ENCODE results near the gene KLHL2. TPM values are rescaled to one million over a fixed set of nuclear protein-coding genes. Genes with fewer than 3 reads are reported as not detected.

KLHL2 gene
- total RNA-seq, 4 donors from 2014 or later = 9.2 to 19.8 (median 12.0) TPM

DNA sequence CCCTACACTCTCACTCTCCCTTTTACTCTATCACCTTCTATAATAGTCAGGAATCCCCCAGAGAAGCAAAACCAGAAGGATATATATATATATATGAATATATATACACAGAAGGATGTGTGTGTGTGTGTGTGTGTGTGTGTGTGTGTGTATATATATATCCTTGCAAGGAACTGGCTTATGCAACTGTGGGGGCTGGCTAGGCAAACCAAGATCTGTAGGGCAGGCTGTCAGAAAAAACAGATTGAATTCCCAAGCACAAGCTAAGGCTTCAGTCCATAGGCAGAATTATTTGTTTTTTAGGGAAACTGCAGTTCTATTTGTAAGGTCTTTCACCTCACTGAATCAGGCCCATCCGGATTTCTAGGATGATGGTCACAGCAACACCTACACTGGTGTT lies 13.0 kb upstream of the KLHL2 start:
- no peaks in the 10 kb centered on the region for H3K9me3 ChIP-seq
- DNase-seq = no peak
- in situ Hi-C loops (cut with MboI; ENCODE audit: low pct_ligation_motif_present in 1 of 4, low pct_unique_long_range_greater_than_20kb in 1 of 4, low sequenced_read_pairs in 3 of 4) (no loop called here), intact Hi-C loops (cut with DNase I; ENCODE audit: low total_unique reads) (no loop called here)
- 57 to 92% methylated on average over 1 of the region's 1 CpG for WGBS, 2 donors (ENCODE audit: low coverage in 1 of 2)
- no peak overlapping the region for H3K27ac ChIP-seq
- no peak overlapping the region for H3K4me3 ChIP-seq
- H3K27me3 ChIP-seq = no peaks in the 10 kb centered on the region
- no peaks in the 10 kb centered on the region for H3K36me3 ChIP-seq
- no peaks in the 10 kb centered on the region for H3K4me1 ChIP-seq
- TF ChIP-seq POLR2AphosphoS5 (IDR thresholded peaks at IDR 0.05) (no peak), POLR2A (IDR thresholded peaks at IDR 0.05) (no peak), EP300 (IDR thresholded peaks at IDR 0.05; ENCODE audit: low read depth) (no peak)
- TF ChIP-seq, protein P1, sequence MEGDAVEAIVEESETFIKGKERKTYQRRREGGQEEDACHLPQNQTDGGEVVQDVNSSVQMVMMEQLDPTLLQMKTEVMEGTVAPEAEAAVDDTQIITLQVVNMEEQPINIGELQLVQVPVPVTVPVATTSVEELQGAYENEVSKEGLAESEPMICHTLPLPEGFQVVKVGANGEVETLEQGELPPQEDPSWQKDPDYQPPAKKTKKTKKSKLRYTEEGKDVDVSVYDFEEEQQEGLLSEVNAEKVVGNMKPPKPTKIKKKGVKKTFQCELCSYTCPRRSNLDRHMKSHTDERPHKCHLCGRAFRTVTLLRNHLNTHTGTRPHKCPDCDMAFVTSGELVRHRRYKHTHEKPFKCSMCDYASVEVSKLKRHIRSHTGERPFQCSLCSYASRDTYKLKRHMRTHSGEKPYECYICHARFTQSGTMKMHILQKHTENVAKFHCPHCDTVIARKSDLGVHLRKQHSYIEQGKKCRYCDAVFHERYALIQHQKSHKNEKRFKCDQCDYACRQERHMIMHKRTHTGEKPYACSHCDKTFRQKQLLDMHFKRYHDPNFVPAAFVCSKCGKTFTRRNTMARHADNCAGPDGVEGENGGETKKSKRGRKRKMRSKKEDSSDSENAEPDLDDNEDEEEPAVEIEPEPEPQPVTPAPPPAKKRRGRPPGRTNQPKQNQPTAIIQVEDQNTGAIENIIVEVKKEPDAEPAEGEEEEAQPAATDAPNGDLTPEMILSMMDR (IDR thresholded peaks at IDR 0.05) = no peak

DNA sequence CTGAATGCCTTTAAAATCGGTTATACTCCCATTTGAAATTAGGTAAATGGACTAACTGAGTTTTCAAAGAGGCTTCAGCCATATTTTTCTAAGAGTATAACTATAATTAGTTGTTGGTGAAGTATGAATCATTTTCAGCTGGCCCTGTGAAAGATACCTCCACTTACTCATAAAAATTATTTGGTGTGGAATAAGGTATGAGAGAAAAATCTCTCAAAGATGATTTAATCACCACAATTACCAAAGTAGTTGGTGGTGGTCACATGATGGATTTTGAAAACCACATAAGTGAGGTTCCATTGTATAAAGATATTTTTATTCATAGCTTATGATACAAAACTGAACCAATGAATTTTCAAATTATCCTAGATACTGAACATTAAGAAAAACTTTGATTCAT lies 9.0 kb upstream of the KLHL2 start:
- Histone ChIP-seq H3K36me3 (no peaks in the 10 kb centered on the region), H3K4me1 (no peaks in the 10 kb centered on the region), H3K4me3 (no peak overlapping the region), H3K9me3 (no peaks in the 10 kb centered on the region), H3K27me3 (no peaks in the 10 kb centered on the region), H3K27ac (no peak overlapping the region)
- no peak for DNase-seq
- 88 to 89% methylated on average over 1 of the region's 1 CpG for WGBS, 2 donors (ENCODE audit: low coverage in 1 of 2)
- intact Hi-C loops (cut with DNase I; ENCODE audit: low total_unique reads) (no loop called here), in situ Hi-C loops (cut with MboI; ENCODE audit: low pct_ligation_motif_present in 1 of 4, low pct_unique_long_range_greater_than_20kb in 1 of 4, low sequenced_read_pairs in 3 of 4) (no loop called here)
- TF ChIP-seq, protein P1 (IDR thresholded peaks at IDR 0.05) = no peak
- no peak for TF ChIP-seq POLR2A (IDR thresholded peaks at IDR 0.05)
- TF ChIP-seq EP300 (IDR thresholded peaks at IDR 0.05; ENCODE audit: low read depth) = no peak
- TF ChIP-seq POLR2AphosphoS5 (IDR thresholded peaks at IDR 0.05) = no peak

DNA sequence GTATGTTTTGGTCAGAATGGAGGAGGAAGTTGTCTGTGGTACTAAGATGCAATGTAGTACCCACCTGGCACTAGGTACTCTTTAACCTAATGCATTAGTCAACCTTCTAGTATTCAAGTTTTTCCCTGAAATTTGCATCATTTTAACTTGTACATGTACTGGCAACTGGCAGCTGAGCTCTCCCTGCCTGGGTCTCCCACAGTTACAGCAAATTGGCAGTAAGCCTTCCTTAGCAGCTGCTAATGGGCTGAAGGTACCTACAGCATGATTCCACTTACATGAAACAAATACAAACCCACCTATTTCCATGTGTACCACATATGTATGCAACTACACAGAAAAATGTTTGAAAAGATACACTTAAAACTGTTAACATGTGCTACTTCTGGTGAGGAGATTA lies 8.1 kb upstream of the KLHL2 start:
- Histone ChIP-seq H3K4me3 (no peak overlapping the region), H3K27me3 (no peaks in the 10 kb centered on the region), H3K36me3 (no peaks in the 10 kb centered on the region), H3K9me3 (no peaks in the 10 kb centered on the region), H3K27ac (no peak overlapping the region), H3K4me1 (no peaks in the 10 kb centered on the region)
- DNase-seq = no peak
- in situ Hi-C loops (cut with MboI; ENCODE audit: low pct_ligation_motif_present in 1 of 4, low pct_unique_long_range_greater_than_20kb in 1 of 4, low sequenced_read_pairs in 3 of 4) (no loop called here), intact Hi-C loops (cut with DNase I; ENCODE audit: low total_unique reads) (no loop called here)
- no peak for TF ChIP-seq EP300 (IDR thresholded peaks at IDR 0.05; ENCODE audit: low read depth)
- no peak for TF ChIP-seq POLR2A (IDR thresholded peaks at IDR 0.05)
- TF ChIP-seq, protein P1 (IDR thresholded peaks at IDR 0.05) = no peak
- TF ChIP-seq POLR2AphosphoS5 (IDR thresholded peaks at IDR 0.05) = no peak

DNA sequence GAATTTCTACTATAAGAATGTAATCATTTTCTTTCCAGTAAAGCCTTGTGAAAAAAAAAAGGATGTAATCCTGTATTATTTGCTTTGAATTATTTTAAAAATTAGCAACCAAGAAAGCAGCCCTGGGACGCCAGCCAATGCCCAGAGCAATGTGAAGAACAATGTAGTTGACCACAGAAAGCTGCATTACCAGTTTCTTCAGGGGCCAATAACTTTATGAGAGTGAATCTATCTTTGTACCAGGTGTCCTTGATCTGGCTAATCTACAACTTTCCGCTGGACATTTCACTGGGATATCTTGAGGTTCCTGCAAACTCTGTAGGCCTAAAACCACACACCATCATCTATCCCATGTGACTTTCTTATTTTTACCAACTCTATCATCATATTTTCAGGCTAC lies 7.6 kb upstream of the KLHL2 start:
- TF ChIP-seq, protein P1 (IDR thresholded peaks at IDR 0.05) = no peak
- TF ChIP-seq POLR2AphosphoS5 (IDR thresholded peaks at IDR 0.05) = no peak
- TF ChIP-seq POLR2A (IDR thresholded peaks at IDR 0.05) = no peak
- no peak for TF ChIP-seq EP300 (IDR thresholded peaks at IDR 0.05; ENCODE audit: low read depth)
- H3K9me3 ChIP-seq = no peaks in the 10 kb centered on the region
- WGBS, 2 donors (ENCODE audit: low coverage in 1 of 2) = 89 to 90% methylated on average over 1 to 2 of the region's 2 CpGs
- H3K27ac ChIP-seq = no peak overlapping the region
- in situ Hi-C loops (cut with MboI; ENCODE audit: low pct_ligation_motif_present in 1 of 4, low pct_unique_long_range_greater_than_20kb in 1 of 4, low sequenced_read_pairs in 3 of 4) = loop anchor here in 2 of 4 donors (10.0 to 25.0 kb wide), 2 partner anchors 125 to 138 kb away; partner anchors contain the start of gene MSMO1 (in 2 of the 2)
- H3K4me3 ChIP-seq = no peak overlapping the region
- H3K27me3 ChIP-seq = no peaks in the 10 kb centered on the region
- no peak for DNase-seq
- H3K36me3 ChIP-seq = no peaks in the 10 kb centered on the region
- no peaks in the 10 kb centered on the region for H3K4me1 ChIP-seq
- intact Hi-C loops (cut with DNase I; ENCODE audit: low total_unique reads) = no loop called here
